ENCODE data around the gene TAMALIN. TPM values are rescaled to one million over a fixed set of nuclear protein-coding genes. Genes with fewer than 3 reads are reported as not detected.

TAMALIN gene
- total RNA-seq: 52.3 TPM
- polyA plus RNA-seq (ENCODE audit: insufficient read depth, low read depth, low replicate concordance): 22.3 TPM
- long read RNA-seq, donor 1, transcript GRASP-201 (8 exons, 1,933 nt): major isoform, 7 of 11 reads
- long read RNA-seq, donor 1, partial matches to known transcripts: 0 of 11 reads
- long read RNA-seq, donor 1, other reads (novel, unspliced or antisense): 0 of 11 reads
- long read RNA-seq, donor 2, partial matches to known transcripts: 0 of 2 reads
- long read RNA-seq, donor 2, other reads (novel, unspliced or antisense): 0 of 2 reads
- long read RNA-seq, donor 3, transcript GRASP-201 (8 exons, 1,933 nt): major isoform, 7 of 9 reads
- long read RNA-seq, donor 3, partial matches to known transcripts: 0 of 9 reads
- long read RNA-seq, donor 3, other reads (novel, unspliced or antisense): 0 of 9 reads
- long read RNA-seq, donor 4, transcript GRASP-201 (8 exons, 1,933 nt): major isoform, 7 of 8 reads
- long read RNA-seq, donor 4, partial matches to known transcripts: 0 of 8 reads
- long read RNA-seq, donor 4, other reads (novel, unspliced or antisense): 0 of 8 reads
- long read RNA-seq, donor 5: 0 reads
- long read RNA-seq, donor 6, transcript GRASP-201 (8 exons, 1,933 nt): major isoform, 7 of 8 reads
- long read RNA-seq, donor 6, partial matches to known transcripts: 0 of 8 reads
- long read RNA-seq, donor 6, other reads (novel, unspliced or antisense): 0 of 8 reads
- long read RNA-seq, donor 7, transcript GRASP-201 (8 exons, 1,933 nt): major isoform, 20 of 36 reads
- long read RNA-seq, donor 7, partial matches to known transcripts: 0 of 36 reads
- long read RNA-seq, donor 7, other reads (novel, unspliced or antisense): 16 of 36 reads
- long read RNA-seq, donor 8, transcript GRASP-201 (8 exons, 1,933 nt): major isoform, 8 of 8 reads
- long read RNA-seq, donor 8, partial matches to known transcripts: 0 of 8 reads
- long read RNA-seq, donor 8, other reads (novel, unspliced or antisense): 0 of 8 reads
- long read RNA-seq, donor 9, transcript GRASP-201 (8 exons, 1,933 nt): major isoform, 5 of 5 reads
- long read RNA-seq, donor 9, partial matches to known transcripts: 0 of 5 reads
- long read RNA-seq, donor 9, other reads (novel, unspliced or antisense): 0 of 5 reads
- long read RNA-seq, donor 10, partial matches to known transcripts: 0 of 3 reads
- long read RNA-seq, donor 10, other reads (novel, unspliced or antisense): 0 of 3 reads

DNA sequence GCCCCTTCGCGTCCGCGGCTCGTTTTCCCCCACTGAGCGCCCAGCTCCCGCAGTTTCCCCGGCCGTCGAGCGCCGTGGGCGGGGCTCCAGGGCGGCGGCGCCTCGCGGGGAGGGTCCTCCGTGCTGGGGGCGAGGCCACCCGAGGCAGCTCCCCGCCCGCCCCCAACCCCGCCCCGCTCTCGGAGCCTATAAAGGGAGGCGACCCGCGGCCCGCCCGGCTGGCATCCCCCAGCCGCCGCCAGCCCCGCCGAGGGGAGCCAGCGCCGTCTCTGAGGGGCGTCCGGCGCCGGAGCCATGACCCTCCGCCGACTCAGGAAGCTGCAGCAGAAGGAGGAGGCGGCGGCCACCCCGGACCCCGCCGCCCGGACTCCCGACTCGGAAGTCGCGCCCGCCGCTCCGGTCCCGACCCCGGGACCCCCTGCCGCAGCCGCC lies at the start of gene TAMALIN:
Gene TAMALIN, plus strand, starts transcription at position 221 of the 432 bp plus-strand sequence. Its CDS starts 74 bp downstream, at position 295.
- peak; percentile 70 to 94 (median 85) for DNase-seq
- Histone ChIP-seq H3K36me3 (ENCODE audit: control insufficient read depth in 2 of 3, insufficient read depth in 3 of 3, low read length in 3 of 3) (peaks cover 0 to 2% (median 0%) of the 10 kb centered on the region in 3 donors), H3K27ac (ENCODE audit: low read depth in 2 of 2, low read length in 2 of 2) (peak within 1 kb of the TSS; percentile 79 to 88), H3K27me3 (ENCODE audit: control insufficient read depth, insufficient read depth, low read length) (no peaks in the 10 kb centered on the region), H3K9me3 (ENCODE audit: control insufficient read depth in 2 of 3, insufficient read depth in 1 of 3, low read length in 3 of 3) (no peaks in the 10 kb centered on the region), H3K9ac (ENCODE audit: low read length in 3 of 3) (peak within 1 kb of the TSS; percentile 11 to 67 (median 45)), H3K4me3 (ENCODE audit: low read length in 3 of 3) (peak within 1 kb of the TSS; percentile 35 to 46 (median 42)), H3K4me1 (ENCODE audit: control insufficient read depth in 2 of 3, insufficient read depth in 2 of 3, low read depth in 1 of 3, low read length in 3 of 3) (peaks cover 3 to 22% (median 6%) of the 10 kb centered on the region in 3 donors)
- FAIRE-seq: no peak
- intact Hi-C loops (cut with DNase I): no loop called here
- TF ChIP-seq, protein P1, sequence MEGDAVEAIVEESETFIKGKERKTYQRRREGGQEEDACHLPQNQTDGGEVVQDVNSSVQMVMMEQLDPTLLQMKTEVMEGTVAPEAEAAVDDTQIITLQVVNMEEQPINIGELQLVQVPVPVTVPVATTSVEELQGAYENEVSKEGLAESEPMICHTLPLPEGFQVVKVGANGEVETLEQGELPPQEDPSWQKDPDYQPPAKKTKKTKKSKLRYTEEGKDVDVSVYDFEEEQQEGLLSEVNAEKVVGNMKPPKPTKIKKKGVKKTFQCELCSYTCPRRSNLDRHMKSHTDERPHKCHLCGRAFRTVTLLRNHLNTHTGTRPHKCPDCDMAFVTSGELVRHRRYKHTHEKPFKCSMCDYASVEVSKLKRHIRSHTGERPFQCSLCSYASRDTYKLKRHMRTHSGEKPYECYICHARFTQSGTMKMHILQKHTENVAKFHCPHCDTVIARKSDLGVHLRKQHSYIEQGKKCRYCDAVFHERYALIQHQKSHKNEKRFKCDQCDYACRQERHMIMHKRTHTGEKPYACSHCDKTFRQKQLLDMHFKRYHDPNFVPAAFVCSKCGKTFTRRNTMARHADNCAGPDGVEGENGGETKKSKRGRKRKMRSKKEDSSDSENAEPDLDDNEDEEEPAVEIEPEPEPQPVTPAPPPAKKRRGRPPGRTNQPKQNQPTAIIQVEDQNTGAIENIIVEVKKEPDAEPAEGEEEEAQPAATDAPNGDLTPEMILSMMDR (IDR thresholded peaks at IDR 0.05; ENCODE audit: borderline replicate concordance, extremely low read depth, insufficient read depth): no peak

DNA sequence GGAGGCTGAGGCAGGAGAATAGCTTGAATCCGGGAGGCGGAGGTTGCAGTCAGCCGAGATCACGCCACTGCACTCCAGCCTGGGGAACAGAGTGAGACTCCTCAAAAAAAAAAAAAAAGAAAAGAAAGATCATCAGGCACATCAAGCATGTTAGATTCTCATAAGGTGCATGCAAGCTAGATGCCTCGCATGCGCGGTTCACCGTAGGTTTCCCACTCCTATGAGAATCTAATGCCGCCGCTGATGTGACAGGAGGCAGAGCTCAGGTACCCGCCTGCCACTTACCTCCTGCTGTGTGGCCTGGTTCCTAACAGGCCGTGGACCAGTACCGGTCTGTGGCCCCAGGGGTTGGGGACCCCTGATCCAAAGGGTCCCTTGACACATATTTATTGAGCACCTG lies 48.2 kb upstream of the TAMALIN start:
- Histone ChIP-seq H3K9ac (ENCODE audit: low read length in 3 of 3) (no peak overlapping the region), H3K27ac (ENCODE audit: low read depth in 2 of 2, low read length in 2 of 2) (peak overlapping the region; percentile 2 to 38)

DNA sequence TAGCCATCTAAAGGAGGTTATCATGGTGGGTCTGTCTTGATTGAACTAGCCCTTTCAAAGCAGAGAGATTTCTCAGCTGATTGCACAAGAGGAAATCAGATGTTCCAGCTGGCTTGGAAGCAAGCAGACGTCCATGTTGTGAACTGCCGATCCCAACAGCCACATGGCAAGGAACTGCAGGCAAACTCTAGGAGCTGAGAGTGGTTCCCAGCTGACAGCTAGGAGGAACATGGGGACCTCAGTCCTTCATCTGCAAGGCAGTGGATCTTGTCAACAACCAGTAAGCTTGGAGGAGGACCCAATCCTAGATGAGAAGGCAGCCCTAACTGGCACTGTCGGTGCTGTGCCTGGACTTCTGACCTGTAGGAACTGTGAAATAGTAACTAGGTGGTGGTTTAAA lies 47.5 kb upstream of the TAMALIN start:
- peak overlapping the region; percentile 5 to 38 for H3K27ac ChIP-seq (ENCODE audit: low read depth in 2 of 2, low read length in 2 of 2)

More for the DNA sequence above, 48.2 kb upstream of the TAMALIN start:
- peaks cover 0 to 59% (median 38%) of the 10 kb centered on the region in 3 donors for H3K4me1 ChIP-seq (ENCODE audit: control insufficient read depth in 2 of 3, insufficient read depth in 2 of 3, low read depth in 1 of 3, low read length in 3 of 3)
- H3K36me3 ChIP-seq (ENCODE audit: control insufficient read depth in 2 of 3, insufficient read depth in 3 of 3, low read length in 3 of 3): peaks cover 0 to 6% (median 2%) of the 10 kb centered on the region in 3 donors
- H3K4me3 ChIP-seq (ENCODE audit: low read length in 3 of 3): no peak overlapping the region
- TF ChIP-seq, protein P1 (IDR thresholded peaks at IDR 0.05; ENCODE audit: borderline replicate concordance, extremely low read depth, insufficient read depth): no peak
- no peaks in the 10 kb centered on the region for H3K27me3 ChIP-seq (ENCODE audit: control insufficient read depth, insufficient read depth, low read length)
- no peak for DNase-seq
- intact Hi-C loops (cut with DNase I): no loop called here
- H3K9me3 ChIP-seq (ENCODE audit: control insufficient read depth in 2 of 3, insufficient read depth in 1 of 3, low read length in 3 of 3): no peaks in the 10 kb centered on the region
- no peak for FAIRE-seq

More for the DNA sequence above, 47.5 kb upstream of the TAMALIN start:
- peaks cover 0 to 52% (median 38%) of the 10 kb centered on the region in 3 donors for H3K4me1 ChIP-seq (ENCODE audit: control insufficient read depth in 2 of 3, insufficient read depth in 2 of 3, low read depth in 1 of 3, low read length in 3 of 3)
- H3K36me3 ChIP-seq (ENCODE audit: control insufficient read depth in 2 of 3, insufficient read depth in 3 of 3, low read length in 3 of 3): peaks cover 0 to 6% (median 2%) of the 10 kb centered on the region in 3 donors
- H3K9me3 ChIP-seq (ENCODE audit: control insufficient read depth in 2 of 3, insufficient read depth in 1 of 3, low read length in 3 of 3): no peaks in the 10 kb centered on the region
- no peaks in the 10 kb centered on the region for H3K27me3 ChIP-seq (ENCODE audit: control insufficient read depth, insufficient read depth, low read length)
- H3K4me3 ChIP-seq (ENCODE audit: low read length in 3 of 3): peak overlapping the region in 1 of 3 donors; percentile 15
- FAIRE-seq (no peak), DNase-seq (no peak)
- intact Hi-C loops (cut with DNase I): no loop called here
- TF ChIP-seq, protein P1 (IDR thresholded peaks at IDR 0.05; ENCODE audit: borderline replicate concordance, extremely low read depth, insufficient read depth): no peak
- peak overlapping the region in 1 of 3 donors; percentile 17 for H3K9ac ChIP-seq (ENCODE audit: low read length in 3 of 3)
